Endothelial cell of umbilical vein (primary cell): ENCODE results near the gene PDE1C.

Source experiments
- EZH2 ChIP-seq: IDR thresholded peaks from 2 replicates; pipeline ENCODE4 v1.6.1; 2012; ENCODE audit warnings: borderline replicate concordance, low read depth, mild to moderate bottlenecking, moderate library complexity, low read length, inconsistent platforms; ENCODE audit not compliant: severe bottlenecking
- MYC ChIP-seq: IDR thresholded peaks from one replicate; pipeline ENCODE4 v1.6.1; 2011; ENCODE audit warnings: mild to moderate bottlenecking, low read depth, low read length
- TF ChIP-seq, protein P1 (sequence below), 2 donors: IDR thresholded peaks; 1 replicate in 1 of 2; 2 replicates in 1 of 2; pipeline ENCODE4 v1.5.1; 2011; ENCODE audit warnings: low read length in 2 of 2, mild to moderate bottlenecking in 2 of 2, moderate library complexity in 2 of 2, control low read depth in 1 of 2, inconsistent platforms in 1 of 2, low read depth in 1 of 2; ENCODE audit not compliant: insufficient read depth in 1 of 2; ENCODE audit errors: extremely low read depth in 1 of 2

DNA sequence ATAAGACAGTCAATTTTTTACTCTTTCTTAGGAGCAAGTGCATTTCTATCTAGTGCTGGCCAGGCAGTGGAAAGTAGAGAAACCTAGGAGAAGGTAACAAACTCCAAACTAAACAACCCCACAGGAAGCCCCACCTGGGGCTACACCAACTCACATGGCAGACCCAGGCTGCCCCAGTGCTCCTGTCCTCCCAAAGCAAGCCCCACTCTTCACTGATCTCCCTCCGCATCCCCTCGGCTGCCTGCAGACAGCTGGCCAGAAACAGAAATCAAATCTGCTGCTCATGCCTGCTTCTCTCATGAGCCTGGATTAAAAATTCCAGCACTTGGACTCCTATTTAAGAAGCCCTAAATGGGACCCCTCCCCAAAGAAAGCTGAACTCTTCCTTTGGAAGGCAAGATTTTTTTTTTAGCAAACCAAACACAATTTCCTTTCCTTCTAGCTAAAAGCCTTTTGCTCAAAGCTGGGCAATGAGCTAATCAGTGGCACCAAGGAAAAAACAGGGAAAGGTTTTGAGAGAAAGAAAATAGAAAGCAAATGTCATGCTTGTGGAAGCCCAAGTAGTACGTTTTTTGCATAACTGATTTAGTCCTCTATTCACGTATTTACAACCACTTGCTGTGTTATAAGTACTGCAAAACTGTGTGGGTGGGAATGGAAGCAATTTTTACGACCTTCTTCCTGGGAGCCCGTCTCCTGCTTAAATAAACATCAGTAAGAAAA, 10.8 kb downstream of the PDE1C start:
- TF ChIP-seq, protein P1, sequence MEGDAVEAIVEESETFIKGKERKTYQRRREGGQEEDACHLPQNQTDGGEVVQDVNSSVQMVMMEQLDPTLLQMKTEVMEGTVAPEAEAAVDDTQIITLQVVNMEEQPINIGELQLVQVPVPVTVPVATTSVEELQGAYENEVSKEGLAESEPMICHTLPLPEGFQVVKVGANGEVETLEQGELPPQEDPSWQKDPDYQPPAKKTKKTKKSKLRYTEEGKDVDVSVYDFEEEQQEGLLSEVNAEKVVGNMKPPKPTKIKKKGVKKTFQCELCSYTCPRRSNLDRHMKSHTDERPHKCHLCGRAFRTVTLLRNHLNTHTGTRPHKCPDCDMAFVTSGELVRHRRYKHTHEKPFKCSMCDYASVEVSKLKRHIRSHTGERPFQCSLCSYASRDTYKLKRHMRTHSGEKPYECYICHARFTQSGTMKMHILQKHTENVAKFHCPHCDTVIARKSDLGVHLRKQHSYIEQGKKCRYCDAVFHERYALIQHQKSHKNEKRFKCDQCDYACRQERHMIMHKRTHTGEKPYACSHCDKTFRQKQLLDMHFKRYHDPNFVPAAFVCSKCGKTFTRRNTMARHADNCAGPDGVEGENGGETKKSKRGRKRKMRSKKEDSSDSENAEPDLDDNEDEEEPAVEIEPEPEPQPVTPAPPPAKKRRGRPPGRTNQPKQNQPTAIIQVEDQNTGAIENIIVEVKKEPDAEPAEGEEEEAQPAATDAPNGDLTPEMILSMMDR (IDR thresholded peaks at IDR 0.05; ENCODE audit: extremely low read depth in 1 of 2, insufficient read depth in 1 of 2, low read depth in 1 of 2, low read length in 2 of 2) = no peak
- TF ChIP-seq EZH2 (no peak), MYC (no peak)
